Lower leg skin (tissue), 4 donors: Measurements from ENCODE around the gene POLR3E. TPM values are rescaled to one million over a fixed set of nuclear protein-coding genes. Genes with fewer than 3 reads are reported as not detected.
"Not testable (repeated sequence)": the region's sequence is repeated elsewhere in the genome, so short reads cannot be mapped to it uniquely, and the experiment has no call there.

Experiments
- DNase-seq, 2 donors: peaks; one replicate each; pipeline ENCODE4 v3.0.0-alpha.2; 2019; ENCODE audit warnings: low spot score in 2 of 2
- H3K4me3 ChIP-seq: fragments of 200-600 bp; sonication (generic); 2 replicates; pipeline ENCODE4 v1.5.1; 2017; ENCODE audit warnings: mild to moderate bottlenecking, low read depth; ENCODE audit not compliant: poor library complexity, severe bottlenecking
- POLR2A ChIP-seq, 2 donors: fragments of 450-650 bp; IDR thresholded peaks; one replicate each; pipeline ENCODE4 v1.6.1; 2016 to 2017; ENCODE audit warnings: antibody characterized with exemption in 2 of 2, mild to moderate bottlenecking in 1 of 2, moderate library complexity in 1 of 2
- WGBS, 2 donors: methylation state at CpG; one replicate each; pipeline ENCODE4 v1.1.5; 2018; 5-methylcytosine and 5-hydroxymethylcytosine counted together
- intact Hi-C: fragments of 100-400 bp; cut with DNase I; formaldehyde crosslinking; loops from one replicate; pipeline ENCODE4 v1.15.0; 2023; ENCODE audit warnings: low total_unique reads
- total RNA-seq, 4 donors: library from RNA; depleted of rRNA; stranded (reverse); fragments of >200 nt; gene quantifications; one replicate each; pipeline ENCODE4 v1.1.0, GENCODE V29; 2016
- TF ChIP-seq, protein P1 (sequence below), 3 donors: fragments of 450-650 bp; IDR thresholded peaks; one replicate each; pipeline ENCODE4 v1.5.1; 2016; ENCODE audit warnings: antibody characterized with exemption in 3 of 3, mild to moderate bottlenecking in 3 of 3, moderate library complexity in 2 of 3

The POLR3E gene
- total RNA-seq, 4 donors from 2014 or later = 64.7 to 74.0 (median 71.4) TPM

DNA sequence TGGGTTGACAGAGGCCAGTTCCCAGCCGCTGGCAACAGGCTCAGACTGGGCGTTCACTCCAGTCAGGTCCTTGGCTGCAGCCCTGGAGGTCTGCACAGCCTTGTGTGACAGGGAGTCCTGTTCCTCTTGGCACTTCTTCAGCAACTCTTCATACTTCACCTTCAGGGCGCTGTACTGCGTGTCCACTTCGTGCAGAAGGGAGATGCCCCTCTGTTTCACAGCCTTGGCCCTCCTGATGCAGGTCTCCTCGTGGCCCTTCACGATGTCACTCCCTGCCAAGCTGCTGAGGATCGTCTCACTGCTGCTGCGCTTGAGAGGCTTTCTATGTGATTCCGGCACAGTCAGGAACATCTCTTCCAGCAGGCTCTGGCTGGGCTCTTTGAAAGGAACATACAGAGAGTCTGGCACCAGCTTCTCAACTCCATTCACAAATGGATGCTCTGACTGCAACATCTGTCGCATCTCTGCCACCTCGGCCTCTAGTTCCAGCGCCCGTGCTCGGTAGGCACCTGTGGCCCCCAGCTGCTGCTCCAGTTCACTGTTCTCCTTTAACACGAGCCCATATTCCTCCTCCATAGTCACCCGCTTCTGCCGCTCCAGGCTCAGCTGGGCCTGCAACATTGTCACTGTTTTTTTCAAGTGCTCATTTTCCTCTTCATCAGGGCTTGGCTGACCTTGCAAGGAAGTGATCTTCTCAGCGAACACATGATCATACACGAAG lies 50.1 kb downstream of the POLR3E start:
- no peak for TF ChIP-seq POLR2A (IDR thresholded peaks at IDR 0.05)
- WGBS, 2 donors = 85 to 86% methylated on average over 20 of the region's 20 CpGs
- no peak for DNase-seq
- intact Hi-C loops = no loop called here
- H3K4me3 ChIP-seq = no peak overlapping the region

DNA sequence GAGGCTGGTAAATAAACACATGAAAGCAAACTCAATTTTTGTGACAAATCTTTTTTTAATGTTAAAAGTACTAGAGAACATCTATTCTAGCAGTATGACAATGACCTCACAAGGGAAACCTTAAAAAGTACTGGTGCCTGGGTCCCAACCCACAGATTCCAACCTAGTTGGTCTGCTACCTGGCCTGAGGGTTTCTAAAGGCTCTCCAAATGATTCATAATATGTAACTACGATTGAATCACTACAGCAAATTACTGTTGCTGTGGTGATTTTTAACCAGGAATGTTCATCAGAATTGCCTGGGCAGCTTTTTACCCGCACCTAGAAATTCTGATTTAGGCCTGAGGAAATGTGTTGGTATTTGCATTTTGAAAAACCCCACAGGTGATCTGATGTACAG lies 51.1 kb downstream of the POLR3E start:
- no peak overlapping the region for H3K4me3 ChIP-seq
- TF ChIP-seq, protein P1, sequence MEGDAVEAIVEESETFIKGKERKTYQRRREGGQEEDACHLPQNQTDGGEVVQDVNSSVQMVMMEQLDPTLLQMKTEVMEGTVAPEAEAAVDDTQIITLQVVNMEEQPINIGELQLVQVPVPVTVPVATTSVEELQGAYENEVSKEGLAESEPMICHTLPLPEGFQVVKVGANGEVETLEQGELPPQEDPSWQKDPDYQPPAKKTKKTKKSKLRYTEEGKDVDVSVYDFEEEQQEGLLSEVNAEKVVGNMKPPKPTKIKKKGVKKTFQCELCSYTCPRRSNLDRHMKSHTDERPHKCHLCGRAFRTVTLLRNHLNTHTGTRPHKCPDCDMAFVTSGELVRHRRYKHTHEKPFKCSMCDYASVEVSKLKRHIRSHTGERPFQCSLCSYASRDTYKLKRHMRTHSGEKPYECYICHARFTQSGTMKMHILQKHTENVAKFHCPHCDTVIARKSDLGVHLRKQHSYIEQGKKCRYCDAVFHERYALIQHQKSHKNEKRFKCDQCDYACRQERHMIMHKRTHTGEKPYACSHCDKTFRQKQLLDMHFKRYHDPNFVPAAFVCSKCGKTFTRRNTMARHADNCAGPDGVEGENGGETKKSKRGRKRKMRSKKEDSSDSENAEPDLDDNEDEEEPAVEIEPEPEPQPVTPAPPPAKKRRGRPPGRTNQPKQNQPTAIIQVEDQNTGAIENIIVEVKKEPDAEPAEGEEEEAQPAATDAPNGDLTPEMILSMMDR (IDR thresholded peaks at IDR 0.05) = no peak
- TF ChIP-seq POLR2A (IDR thresholded peaks at IDR 0.05) = no peak
- no peak for DNase-seq
- 55 to 67% methylated on average over 2 of the region's 2 CpGs for WGBS, 2 donors
- intact Hi-C loops = no loop called here

DNA sequence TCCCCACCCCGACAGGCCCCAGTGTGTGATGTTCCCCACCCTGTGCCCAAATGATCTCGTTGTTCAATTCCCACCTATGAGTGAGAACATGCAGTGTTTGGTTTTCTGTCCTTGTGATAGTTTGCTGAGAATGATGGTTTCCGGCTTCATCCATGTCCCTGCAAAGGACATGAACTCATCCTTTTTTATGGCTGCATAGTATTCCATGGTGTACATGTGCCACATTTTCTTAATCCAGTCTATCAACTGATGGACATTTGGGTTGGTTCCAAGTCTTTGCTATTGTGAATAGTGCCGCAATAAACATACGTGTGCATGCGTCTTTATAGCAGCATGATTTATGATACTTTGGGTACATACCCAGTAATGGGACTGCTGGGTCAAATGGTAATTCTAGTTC lies 53.8 kb downstream of the POLR3E start:
- DNase-seq, H3K4me3 ChIP-seq, intact Hi-C loops: not testable (repeated sequence)
- 97% methylated on average over 6 of the region's 6 CpGs for WGBS, 2 donors

DNA sequence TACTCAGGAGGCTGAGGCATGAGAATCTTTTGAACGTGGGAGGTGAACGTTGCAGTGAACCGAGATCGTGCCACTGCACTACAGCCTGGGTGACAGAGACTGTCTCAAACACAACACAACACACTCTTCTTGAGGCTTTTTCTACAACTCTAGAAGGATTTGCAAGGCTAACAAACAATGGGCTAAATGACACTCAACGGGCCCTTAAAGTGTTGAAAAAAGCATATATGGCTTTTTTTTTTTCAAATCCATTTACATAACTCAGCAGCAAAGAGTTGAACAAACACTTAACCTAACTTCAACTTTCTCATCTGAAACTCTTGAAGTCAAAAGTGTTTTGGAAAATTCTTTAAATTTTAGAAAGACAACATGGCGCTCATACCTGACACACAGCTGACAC lies 54.9 kb downstream of the POLR3E start:
- DNase-seq = no peak
- intact Hi-C loops = no loop called here
- no peak for TF ChIP-seq POLR2A (IDR thresholded peaks at IDR 0.05)
- TF ChIP-seq, protein P1 (IDR thresholded peaks at IDR 0.05) = no peak
- WGBS, 2 donors = 96 to 97% methylated on average over 6 of the region's 6 CpGs
- no peak overlapping the region for H3K4me3 ChIP-seq

DNA sequence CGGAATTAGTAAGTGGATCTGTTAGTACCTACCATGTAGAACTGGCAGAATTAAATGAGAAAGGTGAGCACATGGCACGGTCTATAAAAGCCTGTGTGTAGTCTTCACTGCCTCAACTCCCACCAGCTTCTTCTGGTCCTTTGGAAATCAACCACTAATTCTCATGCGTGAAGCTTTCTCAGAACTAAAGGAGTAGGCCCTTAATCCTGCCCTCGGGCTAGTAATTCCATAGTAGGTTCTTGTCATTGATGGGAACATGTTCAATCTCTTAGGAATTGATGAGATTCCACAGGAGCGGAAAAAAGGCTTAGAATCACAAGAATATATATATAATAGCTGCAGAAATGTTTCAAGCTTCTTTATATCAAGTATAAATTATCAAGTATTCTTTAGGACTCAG lies 55.5 kb downstream of the POLR3E start:
- intact Hi-C loops = no loop called here
- no peak for DNase-seq
- no peak overlapping the region for H3K4me3 ChIP-seq
- no peak for TF ChIP-seq POLR2A (IDR thresholded peaks at IDR 0.05)
- TF ChIP-seq, protein P1 (IDR thresholded peaks at IDR 0.05) = no peak
- 86 to 88% methylated on average over 5 of the region's 5 CpGs for WGBS, 2 donors

DNA sequence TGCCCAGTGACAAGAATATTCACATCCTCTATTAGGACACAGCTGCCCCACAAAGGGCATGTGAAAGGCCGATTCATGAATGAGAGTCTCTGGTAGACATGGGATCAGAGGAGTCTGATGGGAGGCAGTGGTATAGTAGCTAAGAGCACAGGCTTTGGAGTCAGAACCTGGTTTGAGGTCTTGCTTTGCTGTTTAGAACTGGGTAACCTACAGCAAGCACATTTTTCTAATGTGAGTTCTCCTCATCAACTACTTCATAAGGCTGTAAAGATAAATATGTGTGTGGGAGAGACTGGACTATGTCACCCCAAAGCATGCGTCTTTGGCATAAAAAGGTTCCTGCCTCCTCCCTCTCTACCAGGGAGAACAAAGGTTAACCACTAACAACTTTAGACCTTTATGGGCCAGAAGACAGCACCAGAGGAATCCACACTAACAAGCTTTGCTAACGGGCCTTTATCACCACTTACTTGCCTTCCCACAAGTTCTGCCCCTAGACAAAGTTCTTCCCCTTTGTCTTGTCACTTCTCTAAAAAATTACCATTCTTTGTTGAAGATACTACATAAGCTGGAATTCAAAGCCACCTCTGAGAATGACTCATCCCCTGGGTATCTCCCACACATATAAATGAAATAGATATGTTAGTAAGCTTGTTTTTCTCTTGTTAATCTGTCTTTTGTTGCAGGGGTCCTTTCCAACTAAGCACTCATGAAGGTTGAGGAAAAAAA lies 56.1 kb downstream of the POLR3E start:
- TF ChIP-seq, protein P1 (IDR thresholded peaks at IDR 0.05) = no peak
- no peak for TF ChIP-seq POLR2A (IDR thresholded peaks at IDR 0.05)
- DNase-seq = no peak
- intact Hi-C loops = no loop called here

More for the DNA sequence above, 56.1 kb downstream of the POLR3E start:
- no peak overlapping the region for H3K4me3 ChIP-seq
- 59 to 63% methylated on average over 3 of the region's 3 CpGs for WGBS, 2 donors
